DND-41 (cell line): Measurements from ENCODE around the gene PTMS.

Source experiments
- ATAC-seq: fragments of 200-7000 bp; cut with Tn5 transposase; 3 replicates; pipeline ENCODE4 v1.9.1; 2021; ENCODE audit warnings: low read depth; ENCODE audit not compliant: insufficient read depth
- DNase-seq: peaks from one replicate; pipeline ENCODE4 v3.0.0-alpha.2; 2020
- H2AFZ ChIP-seq: 2 replicates; pipeline ENCODE4 v1.6.0; 2012; ENCODE audit warnings: low read depth, low read length
- H3K27ac ChIP-seq: 2 replicates; pipeline ENCODE4 v1.5.1; 2012; ENCODE audit warnings: low read length, inconsistent platforms
- H3K27me3 ChIP-seq: fragments of 200-600 bp; sonication (generic); 2 replicates; pipeline ENCODE4 v1.6.0; 2012; ENCODE audit warnings: low read length, mild to moderate bottlenecking, inconsistent platforms; ENCODE audit not compliant: insufficient read depth, poor library complexity
- H3K36me3 ChIP-seq: 2 replicates; pipeline ENCODE4 v1.5.1; 2012; ENCODE audit warnings: low read length, inconsistent platforms; ENCODE audit not compliant: insufficient read depth
- H3K4me1 ChIP-seq: 2 replicates; pipeline ENCODE4 v1.5.1; 2012; ENCODE audit warnings: mild to moderate bottlenecking, low read length; ENCODE audit not compliant: insufficient read depth
- H3K4me2 ChIP-seq: 2 replicates; pipeline ENCODE4 v1.6.0; 2012; ENCODE audit warnings: mild to moderate bottlenecking, moderate library complexity, low read length, inconsistent platforms; ENCODE audit not compliant: insufficient read depth
- H3K4me3 ChIP-seq, 2 experiments: fragments of 200-600 bp in 1 of 2; shearing (Covaris generic) in 1 of 2; 2 replicates each; pipeline ENCODE4 v1.5.1; 2012 to 2016; ENCODE audit warnings: inconsistent platforms in 2 of 2, low read length in 2 of 2, mild to moderate bottlenecking in 2 of 2, low read depth in 1 of 2, moderate library complexity in 1 of 2
- H3K79me2 ChIP-seq: 2 replicates; pipeline ENCODE4 v1.6.0; 2012; ENCODE audit warnings: low read length, inconsistent platforms; ENCODE audit not compliant: insufficient read depth
- H3K9ac ChIP-seq: 2 replicates; pipeline ENCODE4 v1.6.0; 2012; ENCODE audit warnings: low read depth, mild to moderate bottlenecking, inconsistent platforms, low read length, moderate library complexity
- H3K9me3 ChIP-seq: 2 replicates; pipeline ENCODE4 v1.5.1; 2012; ENCODE audit warnings: low read length, moderate library complexity, mild to moderate bottlenecking, inconsistent platforms; ENCODE audit not compliant: insufficient read depth, severe bottlenecking
- H4K20me1 ChIP-seq: 2 replicates; pipeline ENCODE4 v1.6.0; 2012; ENCODE audit warnings: low read length; ENCODE audit not compliant: insufficient read depth
- EZH2 ChIP-seq: IDR thresholded peaks from 3 replicates; pipeline ENCODE4 v1.6.1; 2012; ENCODE audit warnings: borderline replicate concordance, low read depth, mild to moderate bottlenecking, moderate library complexity, low read length, inconsistent platforms; ENCODE audit not compliant: severe bottlenecking
- TF ChIP-seq, protein P1 (sequence below): IDR thresholded peaks from 2 replicates; pipeline ENCODE4 v1.5.1; 2012; ENCODE audit warnings: borderline replicate concordance, low read length, moderate library complexity, mild to moderate bottlenecking; ENCODE audit not compliant: poor library complexity, severe bottlenecking; ENCODE audit errors: extremely low read depth

PTMS gene

DNA sequence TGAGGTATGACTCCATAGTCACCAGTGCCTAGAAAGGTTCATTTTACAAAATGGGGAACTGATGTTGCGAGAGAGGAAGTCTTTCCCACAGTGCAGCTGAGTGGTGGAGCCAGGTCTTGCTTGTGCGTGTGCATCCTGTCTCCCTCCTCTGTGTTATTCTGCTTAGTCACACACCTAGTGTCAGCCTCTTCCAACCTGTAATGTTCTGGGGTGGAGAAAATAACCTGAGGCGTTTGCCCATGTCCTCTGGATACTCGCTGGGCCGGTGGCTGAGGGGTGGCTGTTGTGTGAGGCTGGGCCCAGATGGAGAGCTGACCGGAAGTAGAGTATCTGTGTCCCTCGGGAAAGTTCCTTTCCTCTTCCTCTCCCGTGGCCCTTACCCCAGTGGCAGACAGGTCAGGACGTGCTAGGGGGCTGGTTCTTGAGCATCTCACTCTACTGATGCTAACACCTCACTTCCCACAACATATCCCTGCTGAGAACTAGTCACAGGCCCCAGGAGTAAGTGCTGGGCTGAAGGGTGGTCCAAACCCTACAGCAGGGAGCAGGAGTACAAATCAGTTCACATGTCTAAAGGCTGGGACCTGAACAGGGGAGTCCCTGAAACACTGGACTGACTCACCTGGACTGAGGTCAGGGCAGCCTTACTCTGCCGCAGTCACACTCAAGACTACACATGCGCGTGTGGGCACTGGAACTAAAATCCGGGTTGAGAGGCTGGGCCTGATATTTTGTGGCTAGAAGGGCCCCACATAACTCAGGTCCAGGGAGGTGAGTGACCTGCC lies 20.2 kb upstream of the PTMS start:
- Histone ChIP-seq H3K27me3 (no peaks in the 10 kb centered on the region), H3K4me1 (0 out of 2 replicates have a peak, but pooled peaks cover 2% of the 10 kb centered on the region), H3K9me3 (no peaks in the 10 kb centered on the region), H3K4me3 (no peak overlapping the region), H2AFZ (no peak overlapping the region), H3K27ac (no peak overlapping the region), H3K36me3 (peaks cover 51% of the 10 kb centered on the region), H3K4me2 (no peak overlapping the region), H4K20me1 (peaks cover 6% of the 10 kb centered on the region; the same call in 1 of the 2 replicates), H3K9ac (0 out of 2 replicates have a peak overlapping the region, but pooled peaks have one; percentile 15), H3K79me2 (peaks cover 6% of the 10 kb centered on the region; the same call in 1 of the 2 replicates)
- TF ChIP-seq, protein P1, sequence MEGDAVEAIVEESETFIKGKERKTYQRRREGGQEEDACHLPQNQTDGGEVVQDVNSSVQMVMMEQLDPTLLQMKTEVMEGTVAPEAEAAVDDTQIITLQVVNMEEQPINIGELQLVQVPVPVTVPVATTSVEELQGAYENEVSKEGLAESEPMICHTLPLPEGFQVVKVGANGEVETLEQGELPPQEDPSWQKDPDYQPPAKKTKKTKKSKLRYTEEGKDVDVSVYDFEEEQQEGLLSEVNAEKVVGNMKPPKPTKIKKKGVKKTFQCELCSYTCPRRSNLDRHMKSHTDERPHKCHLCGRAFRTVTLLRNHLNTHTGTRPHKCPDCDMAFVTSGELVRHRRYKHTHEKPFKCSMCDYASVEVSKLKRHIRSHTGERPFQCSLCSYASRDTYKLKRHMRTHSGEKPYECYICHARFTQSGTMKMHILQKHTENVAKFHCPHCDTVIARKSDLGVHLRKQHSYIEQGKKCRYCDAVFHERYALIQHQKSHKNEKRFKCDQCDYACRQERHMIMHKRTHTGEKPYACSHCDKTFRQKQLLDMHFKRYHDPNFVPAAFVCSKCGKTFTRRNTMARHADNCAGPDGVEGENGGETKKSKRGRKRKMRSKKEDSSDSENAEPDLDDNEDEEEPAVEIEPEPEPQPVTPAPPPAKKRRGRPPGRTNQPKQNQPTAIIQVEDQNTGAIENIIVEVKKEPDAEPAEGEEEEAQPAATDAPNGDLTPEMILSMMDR, result no peak
- TF ChIP-seq EZH2, result no peak
- ATAC-seq (peak; percentile 59), DNase-seq (no peak)

DNA sequence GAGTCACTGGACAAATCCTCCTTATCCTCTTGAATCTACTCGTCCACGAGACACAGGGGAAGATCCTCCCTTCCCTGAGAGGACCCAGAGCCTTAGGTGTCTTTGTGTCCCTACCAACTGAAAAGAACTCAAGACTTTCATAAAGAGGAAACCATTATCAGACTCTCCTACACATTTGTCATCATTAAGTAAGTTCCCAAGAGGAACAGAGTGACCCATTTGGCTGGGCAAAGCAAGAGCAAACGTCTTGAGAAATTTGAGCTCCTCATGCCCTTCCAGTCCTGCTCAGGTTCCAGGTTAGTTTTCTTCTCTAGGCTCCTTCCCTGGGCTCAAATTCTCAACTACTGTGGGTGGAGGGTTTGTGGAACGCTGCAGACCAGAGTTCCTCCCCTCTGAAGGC lies 18.9 kb upstream of the PTMS start:
- TF ChIP-seq EZH2, result no peak
- TF ChIP-seq, protein P1, result no peak
- peaks cover 15% of the 10 kb centered on the region for H3K4me1 ChIP-seq

GRCh38 chr12:6748761-6749160 lies 17.4 kb upstream of the PTMS start:
- peaks cover 23% of the 10 kb centered on the region for H3K4me1 ChIP-seq
- H3K9ac ChIP-seq, result no peak overlapping the region
- no peak for DNase-seq
- H3K36me3 ChIP-seq, result peaks cover 64% of the 10 kb centered on the region
- no peak for ATAC-seq
- no peaks in the 10 kb centered on the region for H3K9me3 ChIP-seq
- H3K27me3 ChIP-seq, result no peaks in the 10 kb centered on the region
- no peak overlapping the region for H3K4me2 ChIP-seq
- peaks cover 26% of the 10 kb centered on the region for H3K79me2 ChIP-seq
- no peak overlapping the region for H3K27ac ChIP-seq
- no peak overlapping the region for H2AFZ ChIP-seq
- H4K20me1 ChIP-seq, result peaks cover 13% of the 10 kb centered on the region
- no peak for TF ChIP-seq EZH2
- TF ChIP-seq, protein P1, result no peak
- no peak overlapping the region for H3K4me3 ChIP-seq

More for the DNA sequence above, 18.9 kb upstream of the PTMS start:
- Histone ChIP-seq H2AFZ (no peak overlapping the region), H4K20me1 (peaks cover 13% of the 10 kb centered on the region), H3K36me3 (peaks cover 64% of the 10 kb centered on the region), H3K9ac (no peak overlapping the region), H3K27ac (no peak overlapping the region; the same call in 1 of the 2 replicates), H3K27me3 (no peaks in the 10 kb centered on the region), H3K4me2 (no peak overlapping the region), H3K4me3 (no peak overlapping the region), H3K79me2 (peaks cover 16% of the 10 kb centered on the region), H3K9me3 (no peaks in the 10 kb centered on the region)
- ATAC-seq (no peak), DNase-seq (no peak)
